Measurements from ENCODE around the gene ZNF664. TPM values are rescaled to one million over a fixed set of nuclear protein-coding genes. Genes with fewer than 3 reads are reported as not detected.

ZNF664 gene
- total RNA-seq, 2 experiments from 2014 or later: 53.2 to 56.9 TPM

DNA sequence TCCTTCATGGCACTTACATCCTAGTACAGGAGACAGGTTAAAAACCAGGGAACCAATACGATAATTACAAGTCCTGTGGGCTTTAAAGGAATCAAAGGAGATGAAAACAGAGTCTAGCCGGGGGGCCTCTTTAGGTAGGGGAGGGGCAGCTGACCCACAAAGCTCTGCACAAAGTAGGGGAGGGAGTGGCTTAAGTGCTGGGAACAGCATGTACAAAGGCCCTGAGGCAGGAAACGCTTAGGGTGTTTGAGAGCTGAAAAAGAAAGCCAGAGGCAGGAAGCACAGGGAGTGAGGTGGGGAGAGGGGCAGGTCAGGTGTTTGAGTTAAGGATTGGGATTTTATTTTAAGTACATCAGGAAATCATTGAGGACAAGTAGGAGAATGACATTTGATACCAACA, 37.7 kb downstream of the ZNF664 start:
- intact Hi-C loops (cut with micrococcal nuclease): no loop called here
- Mint-ChIP-seq H3K9me3 (no peaks in the 10 kb centered on the region), H3K36me3 (peaks cover 36% of the 10 kb centered on the region), H3K27ac (no peak overlapping the region), H3K4me1 (ENCODE audit: low read depth) (peaks cover 31% of the 10 kb centered on the region), H3K4me3 (no peak overlapping the region), H3K27me3 (no peaks in the 10 kb centered on the region)
- CTCF ChIA-PET: interaction anchor here (0.9 kb wide), 1 partner anchor 9 kb away, joined by 4 read pairs; no protein-coding TSS in a partner anchor
- DNase-seq: no peak
- POLR2A ChIA-PET: no interaction called here

DNA sequence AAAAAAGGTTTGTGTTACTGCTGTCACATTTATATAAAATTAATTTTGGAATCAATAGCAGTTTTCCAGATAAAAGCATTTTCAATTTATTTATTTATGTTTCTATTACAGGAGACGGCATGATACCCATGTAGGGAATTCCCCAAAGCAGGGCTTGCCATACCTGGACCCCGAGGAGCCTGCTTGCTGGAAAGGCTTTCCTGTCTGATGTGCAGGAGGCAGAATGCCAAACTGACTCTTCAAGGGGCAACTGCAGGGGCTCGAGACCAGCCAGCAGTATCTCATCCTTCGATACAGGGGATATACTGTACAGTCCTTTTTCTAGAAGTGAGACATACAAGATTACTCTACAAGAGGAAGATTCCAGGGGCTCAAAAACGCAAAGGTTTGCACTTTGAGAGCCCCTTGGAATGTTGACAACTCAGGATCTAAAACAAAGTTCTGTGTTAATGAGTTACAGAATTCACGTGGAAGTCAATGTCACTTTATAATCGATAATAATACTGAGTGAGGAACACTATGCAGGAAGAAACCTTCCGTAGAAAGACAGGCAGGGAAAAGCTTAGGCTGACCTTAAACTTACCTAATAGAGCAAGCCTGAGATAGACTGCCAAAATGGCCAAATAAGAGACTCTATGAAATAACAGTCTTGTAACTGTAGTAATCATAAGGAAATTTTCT, 38.6 kb downstream of the ZNF664 start:
- H3K4me3 Mint-ChIP-seq: no peak overlapping the region
- peaks cover 35% of the 10 kb centered on the region for H3K36me3 Mint-ChIP-seq
- no peaks in the 10 kb centered on the region for H3K27me3 Mint-ChIP-seq
- H3K4me1 Mint-ChIP-seq (ENCODE audit: low read depth): peaks cover 22% of the 10 kb centered on the region
- no peak for DNase-seq
- intact Hi-C loops (cut with micrococcal nuclease): no loop called here
- ChIA-PET POLR2A (no interaction called here), CTCF (interaction anchor here (0.9 kb wide), 1 partner anchor 9 kb away, joined by 4 read pairs; no protein-coding TSS in a partner anchor)
- H3K27ac Mint-ChIP-seq: no peak overlapping the region
- no peaks in the 10 kb centered on the region for H3K9me3 Mint-ChIP-seq

- peaks cover 29% of the 10 kb centered on the region for H3K36me3 Mint-ChIP-seq
- peaks cover 12% of the 10 kb centered on the region for H3K4me1 Mint-ChIP-seq (ENCODE audit: low read depth)
- DNase-seq: no peak
- H3K9me3 Mint-ChIP-seq: no peaks in the 10 kb centered on the region
- no peaks in the 10 kb centered on the region for H3K27me3 Mint-ChIP-seq
- intact Hi-C loops (cut with micrococcal nuclease): no loop called here
- POLR2A ChIA-PET: no interaction called here
- no peak overlapping the region for H3K4me3 Mint-ChIP-seq
- CTCF ChIA-PET: interaction anchor here (2.6 kb wide), 1 partner anchor 19 kb away, joined by 13 read pairs; no protein-coding TSS in a partner anchor
- no peak overlapping the region for H3K27ac Mint-ChIP-seq
Observed at GRCh38 chr12:124013073-124013472, 40.1 kb downstream of the ZNF664 start.

GRCh38 chr12:124015494-124016461, 42.8 kb downstream of the ZNF664 start:
- intact Hi-C loops (cut with micrococcal nuclease): no loop called here
- ChIA-PET CTCF (interaction anchor here (1.2 to 2.6 kb wide), 2 partner anchors 16 to 17 kb away, joined by 5 to 13 read pairs; no protein-coding TSS in a partner anchor), POLR2A (interaction anchor here (0.6 kb wide), 2 partner anchors 150 to 675 kb away, joined by 3 read pairs; no protein-coding TSS in a partner anchor)
- Mint-ChIP-seq H3K4me3 (no peak overlapping the region), H3K9me3 (no peaks in the 10 kb centered on the region), H3K4me1 (ENCODE audit: low read depth) (peaks cover 6% of the 10 kb centered on the region), H3K27ac (no peak overlapping the region), H3K36me3 (peaks cover 24% of the 10 kb centered on the region), H3K27me3 (no peaks in the 10 kb centered on the region)
- DNase-seq: no peak

DNA sequence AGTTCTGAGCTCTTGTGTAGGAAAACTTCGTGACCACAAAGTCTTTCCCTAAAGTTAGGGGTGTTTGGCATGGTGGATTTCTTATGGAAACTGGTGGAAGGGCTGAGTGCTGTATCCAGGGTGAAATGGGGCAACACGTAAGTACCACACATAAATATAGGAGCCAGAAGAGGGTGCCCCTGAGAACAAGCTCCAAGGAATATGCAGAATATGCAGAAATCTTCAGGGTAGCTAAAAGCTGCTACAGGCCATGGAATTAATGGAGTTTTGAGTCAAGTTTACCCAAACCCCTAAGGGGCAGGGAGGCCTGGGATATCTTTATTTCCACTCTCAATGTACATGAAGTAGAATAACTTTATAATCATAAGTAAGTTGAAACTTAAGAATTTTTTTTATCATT, 44.0 kb downstream of the ZNF664 start:
- peaks cover 14% of the 10 kb centered on the region for H3K36me3 Mint-ChIP-seq

GRCh38 chr12:124018539-124018938, 45.5 kb downstream of the ZNF664 start:
- H3K36me3 Mint-ChIP-seq: peaks cover 2% of the 10 kb centered on the region
- intact Hi-C loops (cut with micrococcal nuclease): no loop called here
- H3K4me3 Mint-ChIP-seq: no peak overlapping the region
- ChIA-PET CTCF (interaction anchor here (1.5 kb wide), 1 partner anchor 14 kb away, joined by 5 read pairs; no protein-coding TSS in a partner anchor), POLR2A (no interaction called here)
- H3K27me3 Mint-ChIP-seq: no peaks in the 10 kb centered on the region
- peaks cover 6% of the 10 kb centered on the region for H3K4me1 Mint-ChIP-seq (ENCODE audit: low read depth)
- no peak for DNase-seq
- no peak overlapping the region for H3K27ac Mint-ChIP-seq
- H3K9me3 Mint-ChIP-seq: no peaks in the 10 kb centered on the region

More for the DNA sequence above, 44.0 kb downstream of the ZNF664 start:
- DNase-seq: no peak
- ChIA-PET POLR2A (no interaction called here), CTCF (interaction anchor here (1.2 kb wide), 1 partner anchor 15 kb away, joined by 5 read pairs; no protein-coding TSS in a partner anchor)
- H3K27ac Mint-ChIP-seq: no peak overlapping the region
- H3K4me3 Mint-ChIP-seq: no peak overlapping the region
- peaks cover 6% of the 10 kb centered on the region for H3K4me1 Mint-ChIP-seq (ENCODE audit: low read depth)
- intact Hi-C loops (cut with micrococcal nuclease): no loop called here
- H3K9me3 Mint-ChIP-seq: no peaks in the 10 kb centered on the region
- no peaks in the 10 kb centered on the region for H3K27me3 Mint-ChIP-seq

- intact Hi-C loops (cut with micrococcal nuclease): no loop called here
- no peak overlapping the region for H3K4me3 Mint-ChIP-seq
- POLR2A ChIA-PET: no interaction called here
- no peaks in the 10 kb centered on the region for H3K27me3 Mint-ChIP-seq
- DNase-seq: no peak
- H3K9me3 Mint-ChIP-seq: no peaks in the 10 kb centered on the region
- peaks cover 4% of the 10 kb centered on the region for H3K4me1 Mint-ChIP-seq (ENCODE audit: low read depth)
- H3K27ac Mint-ChIP-seq: no peak overlapping the region
- CTCF ChIA-PET: interaction anchor here (0.6 to 1.5 kb wide), 2 partner anchors 13 to 447 kb away, joined by 3 to 5 read pairs; no protein-coding TSS in a partner anchor
- peaks cover 2% of the 10 kb centered on the region for H3K36me3 Mint-ChIP-seq
Observed at GRCh38 chr12:124019115-124019514, 46.1 kb downstream of the ZNF664 start.

- H3K27me3 Mint-ChIP-seq: no peaks in the 10 kb centered on the region
- no peak for DNase-seq
- H3K4me1 Mint-ChIP-seq (ENCODE audit: low read depth): no peaks in the 10 kb centered on the region
- intact Hi-C loops (cut with micrococcal nuclease): no loop called here
- H3K4me3 Mint-ChIP-seq: no peak overlapping the region
- H3K9me3 Mint-ChIP-seq: no peaks in the 10 kb centered on the region
- no peaks in the 10 kb centered on the region for H3K36me3 Mint-ChIP-seq
- POLR2A ChIA-PET: no interaction called here
- CTCF ChIA-PET: interaction anchor here (0.8 kb wide), 1 partner anchor 9 kb away, joined by 4 read pairs; no protein-coding TSS in a partner anchor
- H3K27ac Mint-ChIP-seq: no peak overlapping the region
Observed at GRCh38 chr12:124020514-124020949, 47.5 kb downstream of the ZNF664 start.

DNA sequence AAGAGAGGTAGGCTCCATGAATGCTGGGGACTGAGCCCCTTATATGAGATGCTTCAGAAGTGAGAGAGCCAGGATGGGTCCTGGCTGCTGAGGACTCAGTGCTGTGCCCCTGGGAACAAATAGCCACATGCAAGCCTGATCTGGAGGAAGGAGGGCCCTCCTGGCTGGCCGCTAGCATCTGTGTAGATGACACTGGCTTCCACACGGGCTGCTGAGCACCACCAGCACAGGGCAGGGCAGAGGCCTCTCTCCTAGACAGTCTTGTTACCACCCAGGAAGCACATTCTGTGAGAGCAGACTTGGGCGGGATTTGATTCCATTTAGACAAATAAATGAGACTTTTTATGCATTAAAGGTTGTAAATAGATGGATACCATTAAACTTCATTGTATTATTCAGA, 48.0 kb downstream of the ZNF664 start:
- no peaks in the 10 kb centered on the region for H3K9me3 Mint-ChIP-seq
- CTCF ChIA-PET: no interaction called here
- DNase-seq: no peak
- H3K27ac Mint-ChIP-seq: no peak overlapping the region
- H3K4me3 Mint-ChIP-seq: no peak overlapping the region
- POLR2A ChIA-PET: no interaction called here
- H3K27me3 Mint-ChIP-seq: no peaks in the 10 kb centered on the region
- intact Hi-C loops (cut with micrococcal nuclease): no loop called here
- no peaks in the 10 kb centered on the region for H3K4me1 Mint-ChIP-seq (ENCODE audit: low read depth)
- H3K36me3 Mint-ChIP-seq: no peaks in the 10 kb centered on the region

GRCh38 chr12:124022161-124022560, 49.1 kb downstream of the ZNF664 start:
- no peaks in the 10 kb centered on the region for H3K4me1 Mint-ChIP-seq (ENCODE audit: low read depth)
- POLR2A ChIA-PET: no interaction called here
- no peak overlapping the region for H3K27ac Mint-ChIP-seq
- CTCF ChIA-PET: interaction anchor here (2.3 kb wide), 1 partner anchor 11 kb away, joined by 6 read pairs; no protein-coding TSS in a partner anchor
- intact Hi-C loops (cut with micrococcal nuclease): no loop called here
- H3K9me3 Mint-ChIP-seq: no peaks in the 10 kb centered on the region
- no peak overlapping the region for H3K4me3 Mint-ChIP-seq
- H3K36me3 Mint-ChIP-seq: no peaks in the 10 kb centered on the region
- no peak for DNase-seq
- no peaks in the 10 kb centered on the region for H3K27me3 Mint-ChIP-seq

GRCh38 chr12:124024263-124024678, 51.3 kb downstream of the ZNF664 start:
- no peaks in the 10 kb centered on the region for H3K36me3 Mint-ChIP-seq
- H3K4me3 Mint-ChIP-seq: no peak overlapping the region
- H3K4me1 Mint-ChIP-seq (ENCODE audit: low read depth): no peaks in the 10 kb centered on the region
- no peaks in the 10 kb centered on the region for H3K9me3 Mint-ChIP-seq
- POLR2A ChIA-PET: no interaction called here
- intact Hi-C loops (cut with micrococcal nuclease): no loop called here
- no peaks in the 10 kb centered on the region for H3K27me3 Mint-ChIP-seq
- CTCF ChIA-PET: interaction anchor here (2.3 kb wide), 1 partner anchor 9 kb away, joined by 6 read pairs; no protein-coding TSS in a partner anchor
- no peak overlapping the region for H3K27ac Mint-ChIP-seq
- DNase-seq: no peak

DNA sequence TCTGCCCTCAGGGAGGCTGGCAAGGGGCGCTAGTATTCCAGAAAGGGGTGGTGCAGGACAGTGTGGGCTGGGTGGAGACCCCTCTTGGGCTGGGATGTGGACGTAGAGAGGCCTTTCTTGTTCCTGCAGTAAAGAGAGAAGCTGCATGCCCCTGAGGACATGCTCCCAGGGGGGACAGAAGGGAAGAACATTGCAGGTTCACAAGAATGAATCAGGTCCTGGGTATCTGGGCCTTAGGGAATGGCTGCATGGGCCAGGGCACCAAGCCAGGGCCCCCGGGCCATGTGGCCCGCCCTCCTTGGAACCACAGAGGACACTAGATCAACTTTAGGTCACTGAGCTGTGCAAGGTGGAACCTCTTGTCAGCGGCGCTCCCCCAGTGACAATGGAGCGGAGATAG, 51.8 kb downstream of the ZNF664 start:
- Mint-ChIP-seq H3K36me3 (no peaks in the 10 kb centered on the region), H3K4me3 (no peak overlapping the region), H3K27me3 (no peaks in the 10 kb centered on the region), H3K27ac (no peak overlapping the region), H3K4me1 (ENCODE audit: low read depth) (no peaks in the 10 kb centered on the region), H3K9me3 (no peaks in the 10 kb centered on the region)
- no peak for DNase-seq
- ChIA-PET POLR2A (no interaction called here), CTCF (no interaction called here)
- intact Hi-C loops (cut with micrococcal nuclease): no loop called here

Data from activated CD4-positive, alpha-beta memory T cell treated with anti-CD3 and anti-CD28 coated beads for 36 hours (primary cell).